Immature natural killer cell (primary cell): ENCODE data around the gene PEF1. TPM values are rescaled to one million over a fixed set of nuclear protein-coding genes. Genes with fewer than 3 reads are reported as not detected.

Source experiments
- DNase-seq, 3 donors: peaks; one replicate each; pipeline ENCODE4 v3.0.0; 2022; ENCODE audit warnings: mixed read lengths in 1 of 3
- H3K27ac Mint-ChIP-seq, 6 donors: one replicate each; pipeline ENCODE4 v1.8.0; 2020; ENCODE audit warnings: mixed read lengths in 6 of 6, mild to moderate bottlenecking in 5 of 6, inconsistent platforms in 4 of 6, moderate library complexity in 3 of 6
- H3K27me3 Mint-ChIP-seq, 3 donors: one replicate each; pipeline ENCODE4 v1.8.0; 2020 to 2021; ENCODE audit warnings: low read depth in 3 of 3, mild to moderate bottlenecking in 3 of 3, mixed read lengths in 3 of 3, moderate library complexity in 3 of 3, inconsistent platforms in 1 of 3
- H3K36me3 Mint-ChIP-seq, 3 donors: one replicate each; pipeline ENCODE4 v1.8.0; 2020; ENCODE audit warnings: mixed read lengths in 3 of 3, inconsistent platforms in 2 of 3, mild to moderate bottlenecking in 2 of 3
- H3K4me1 Mint-ChIP-seq, 2 donors: one replicate each; pipeline ENCODE4 v1.8.0; 2020; ENCODE audit warnings: inconsistent platforms in 2 of 2, mild to moderate bottlenecking in 2 of 2, mixed read lengths in 2 of 2, moderate library complexity in 1 of 2
- H3K4me3 Mint-ChIP-seq, 5 donors: one replicate each; pipeline ENCODE4 v1.8.0; 2020; ENCODE audit warnings: mild to moderate bottlenecking in 5 of 5, mixed read lengths in 5 of 5, inconsistent platforms in 3 of 5, moderate library complexity in 3 of 5
- H3K9me3 Mint-ChIP-seq, 6 donors: one replicate each; pipeline ENCODE4 v1.8.0; 2020; ENCODE audit warnings: mild to moderate bottlenecking in 6 of 6, mixed read lengths in 6 of 6, inconsistent platforms in 4 of 6, moderate library complexity in 3 of 6
- polyA plus RNA-seq, 3 donors: library from polyadenylated mRNA; unstranded; fragments of 300-500 nt; fragmentation: Illumina TruSeq; gene quantifications; one replicate each; pipeline ENCODE4 v1.2.3, GENCODE V29; 2021

Gene PEF1
- polyA plus RNA-seq, 3 donors from 2014 or later: 108 to 224 (median 119) TPM

GRCh38 chr1:31584869-31585735, 59.6 kb downstream of the PEF1 start:
- no peak overlapping the region for H3K27ac Mint-ChIP-seq
- H3K36me3 Mint-ChIP-seq: no peaks in the 10 kb centered on the region
- peaks cover 2 to 6% (median 5%) of the 10 kb centered on the region in 3 donors for H3K27me3 Mint-ChIP-seq
- no peak for DNase-seq
- peaks cover 0 to 2% of the 10 kb centered on the region in 2 donors for H3K4me1 Mint-ChIP-seq
- H3K4me3 Mint-ChIP-seq: no peak overlapping the region
- peaks cover 0 to 2% (median 0%) of the 10 kb centered on the region in 6 donors for H3K9me3 Mint-ChIP-seq

- Mint-ChIP-seq H3K4me3 (no peak overlapping the region), H3K9me3 (peaks cover 0 to 2% (median 0%) of the 10 kb centered on the region in 6 donors), H3K27me3 (peaks cover 2 to 7% (median 6%) of the 10 kb centered on the region in 3 donors), H3K4me1 (peaks cover 0 to 2% of the 10 kb centered on the region in 2 donors), H3K27ac (no peak overlapping the region), H3K36me3 (no peaks in the 10 kb centered on the region)
- DNase-seq: no peak
Measured at GRCh38 chr1:31583995-31584868, 60.4 kb downstream of the PEF1 start.

- Mint-ChIP-seq H3K27ac (no peak overlapping the region), H3K27me3 (peaks cover 2 to 7% (median 6%) of the 10 kb centered on the region in 3 donors), H3K9me3 (peaks cover 0 to 2% (median 0%) of the 10 kb centered on the region in 6 donors), H3K4me1 (peaks cover 0 to 2% of the 10 kb centered on the region in 2 donors), H3K4me3 (no peak overlapping the region), H3K36me3 (no peaks in the 10 kb centered on the region)
- DNase-seq: no peak
Measured at GRCh38 chr1:31583082-31583994, 61.3 kb downstream of the PEF1 start.

GRCh38 chr1:31581821-31582810, 62.6 kb downstream of the PEF1 start:
- H3K9me3 Mint-ChIP-seq: peaks cover 0 to 2% (median 0%) of the 10 kb centered on the region in 6 donors

GRCh38 chr1:31580891-31581603, 63.6 kb downstream of the PEF1 start:
- Mint-ChIP-seq H3K4me1 (peaks cover 0 to 3% of the 10 kb centered on the region in 2 donors), H3K27me3 (peaks cover 4 to 6% (median 6%) of the 10 kb centered on the region in 3 donors), H3K4me3 (no peak overlapping the region), H3K27ac (no peak overlapping the region), H3K36me3 (no peaks in the 10 kb centered on the region), H3K9me3 (peaks cover 0 to 2% (median 0%) of the 10 kb centered on the region in 6 donors)
- no peak for DNase-seq

More at GRCh38 chr1:31581821-31582810, 62.6 kb downstream of the PEF1 start:
- no peak for DNase-seq
- Mint-ChIP-seq H3K27ac (no peak overlapping the region), H3K4me3 (no peak overlapping the region), H3K36me3 (no peaks in the 10 kb centered on the region), H3K27me3 (peaks cover 3 to 6% (median 4%) of the 10 kb centered on the region in 3 donors), H3K4me1 (no peaks in the 10 kb centered on the region)

GRCh38 chr1:31580513-31580870, 64.2 kb downstream of the PEF1 start:
- Mint-ChIP-seq H3K9me3 (peaks cover 0 to 2% (median 0%) of the 10 kb centered on the region in 6 donors), H3K36me3 (no peaks in the 10 kb centered on the region), H3K4me3 (no peak overlapping the region), H3K27ac (no peak overlapping the region), H3K4me1 (peaks cover 0 to 3% of the 10 kb centered on the region in 2 donors), H3K27me3 (peaks cover 4 to 9% (median 6%) of the 10 kb centered on the region in 3 donors)
- DNase-seq: no peak

Other genes with a start within 250 kb of the PEF1 start
- not detected for gene SERINC2, start 231.7 kb downstream of the PEF1 start, polyA plus RNA-seq
- not detected for gene TINAGL1, start 68.4 kb downstream of the PEF1 start, polyA plus RNA-seq
- gene HCRTR1, start 27.2 kb downstream of the PEF1 start, polyA plus RNA-seq: not detected
- gene COL16A1, start 59.1 kb upstream of the PEF1 start, polyA plus RNA-seq: not detected
- gene ADGRB2, start 119.5 kb upstream of the PEF1 start, polyA plus RNA-seq: 1 to 10 TPM in 1 of 3 donors, under 1 TPM in 1, not detected in 1; 0.36 to 2.1 TPM
- gene SPOCD1, start 171.1 kb upstream of the PEF1 start, polyA plus RNA-seq: 1 to 10 TPM in 1 of 3 donors, under 1 TPM in 2; 0.24 to 2.5 (median 0.46) TPM